GM06990 (cell line): ENCODE measurements around the gene CYP2U1.
"Not testable (repeated sequence)": the region's sequence is repeated elsewhere in the genome, so short reads cannot be mapped to it uniquely, and the experiment has no call there.

Source experiments
- DNase-seq: peaks from one replicate; pipeline ENCODE4 v3.0.0-alpha.2; 2011; ENCODE audit not compliant: insufficient read length; ENCODE audit errors: extremely low read depth
- H3K27me3 ChIP-seq: replicated peaks from 2 replicates; pipeline ENCODE4 v1.6.0; 2011; ENCODE audit warnings: low read length; ENCODE audit not compliant: control insufficient read depth, insufficient read depth
- H3K36me3 ChIP-seq: 2 replicates; pipeline ENCODE4 v1.5.1; 2011; ENCODE audit warnings: low read length; ENCODE audit not compliant: control insufficient read depth, insufficient read depth
- H3K4me3 ChIP-seq: replicated peaks from 2 replicates; pipeline ENCODE4 v1.5.1; 2011; ENCODE audit warnings: low read depth, mild to moderate bottlenecking, control low read depth, low read length
- CTCF ChIP-seq: IDR thresholded peaks from 2 replicates; pipeline ENCODE4 v1.5.1; 2011; ENCODE audit warnings: low read length, control low read depth, mild to moderate bottlenecking, inconsistent platforms; ENCODE audit not compliant: insufficient read depth, poor library complexity, severe bottlenecking

CYP2U1 gene

DNA sequence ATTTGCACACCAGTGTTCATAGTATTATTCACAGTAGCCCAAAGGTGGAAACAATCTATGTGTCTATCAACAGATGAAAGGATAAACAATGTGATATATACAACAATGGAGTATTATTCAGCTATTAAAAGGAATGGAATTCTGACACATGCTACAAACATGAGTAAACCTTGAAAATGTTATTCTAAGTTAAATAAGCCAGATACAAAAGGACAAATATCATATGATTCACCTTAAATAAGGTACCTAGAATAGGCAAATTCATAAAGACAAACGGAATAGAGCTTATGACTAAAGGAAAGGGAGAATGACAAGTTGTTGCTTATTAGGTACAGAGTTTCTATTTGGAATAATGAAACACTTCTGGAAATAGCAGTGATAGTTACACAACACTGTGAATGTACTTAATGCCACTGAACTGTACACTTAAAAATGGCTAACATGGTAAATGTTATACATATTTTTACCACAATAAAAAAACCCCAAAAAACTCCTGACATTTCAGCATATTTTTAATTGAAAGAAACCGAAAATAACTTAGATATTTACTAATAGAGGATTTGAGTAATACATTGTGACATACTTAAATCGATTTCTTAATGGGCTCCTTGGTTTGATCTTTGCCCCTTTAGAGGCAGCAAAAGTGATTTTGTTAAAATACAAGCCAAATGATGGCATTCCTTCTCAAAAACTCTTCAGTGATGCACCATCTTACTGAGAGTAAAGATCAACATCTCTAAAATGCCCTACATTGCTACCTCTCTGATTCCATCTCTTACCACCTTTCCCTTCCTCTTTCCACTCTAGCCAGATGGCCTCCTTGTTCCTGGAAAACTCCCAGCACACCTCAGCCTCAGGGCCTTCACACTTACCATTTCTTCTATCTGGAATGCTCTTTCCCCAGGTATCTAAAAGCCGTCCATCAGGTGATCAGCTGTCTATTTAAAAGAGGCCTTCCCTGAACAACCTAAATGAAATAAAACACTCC is 8.6 kb upstream of the CYP2U1 start:
- no peak overlapping the region for H3K4me3 ChIP-seq
- no peak for TF ChIP-seq CTCF
- H3K36me3 ChIP-seq = no peaks in the 10 kb centered on the region
- no peaks in the 10 kb centered on the region for H3K27me3 ChIP-seq
- DNase-seq = no peak

DNA sequence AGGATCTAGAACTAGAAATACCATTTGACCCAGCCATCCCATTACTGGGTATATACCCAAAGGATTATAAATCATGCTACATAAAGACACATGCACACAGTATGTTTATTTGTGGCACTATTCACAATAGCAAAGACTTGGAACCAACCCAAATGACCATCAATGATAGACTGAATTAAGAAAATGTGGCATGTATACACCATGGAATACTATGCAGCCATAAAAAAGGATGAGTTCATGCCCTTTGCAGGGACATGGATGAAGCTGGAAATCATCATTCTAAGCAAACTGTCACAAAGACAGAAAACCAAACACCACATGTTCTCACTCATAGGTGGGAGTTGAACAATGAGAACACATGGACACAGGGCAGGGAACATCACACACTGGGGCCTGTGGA is 5.6 kb upstream of the CYP2U1 start:
- H3K36me3 ChIP-seq, DNase-seq, H3K27me3 ChIP-seq, H3K4me3 ChIP-seq: not testable (repeated sequence)

DNA sequence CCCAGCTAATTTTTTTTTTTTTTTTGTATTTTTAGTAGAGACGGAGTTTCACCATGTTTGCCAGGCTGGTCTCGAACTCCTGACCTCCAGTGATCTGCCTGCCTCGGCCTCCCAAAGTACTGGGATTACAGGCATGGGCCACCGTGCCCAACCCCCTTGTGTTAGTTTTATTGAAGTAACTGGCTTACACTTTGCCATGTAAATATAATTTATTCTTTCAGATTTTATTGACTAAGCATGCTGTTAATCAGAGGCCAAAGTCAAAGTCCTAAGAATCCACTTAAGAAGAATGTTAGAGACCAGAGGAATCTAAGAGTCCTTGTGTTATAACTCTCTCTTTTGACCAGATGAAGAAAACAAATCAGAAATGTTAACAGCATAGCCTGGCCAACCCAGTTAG is 4.5 kb upstream of the CYP2U1 start:
- H3K27me3 ChIP-seq, H3K4me3 ChIP-seq, H3K36me3 ChIP-seq, DNase-seq: not testable (repeated sequence)

DNA sequence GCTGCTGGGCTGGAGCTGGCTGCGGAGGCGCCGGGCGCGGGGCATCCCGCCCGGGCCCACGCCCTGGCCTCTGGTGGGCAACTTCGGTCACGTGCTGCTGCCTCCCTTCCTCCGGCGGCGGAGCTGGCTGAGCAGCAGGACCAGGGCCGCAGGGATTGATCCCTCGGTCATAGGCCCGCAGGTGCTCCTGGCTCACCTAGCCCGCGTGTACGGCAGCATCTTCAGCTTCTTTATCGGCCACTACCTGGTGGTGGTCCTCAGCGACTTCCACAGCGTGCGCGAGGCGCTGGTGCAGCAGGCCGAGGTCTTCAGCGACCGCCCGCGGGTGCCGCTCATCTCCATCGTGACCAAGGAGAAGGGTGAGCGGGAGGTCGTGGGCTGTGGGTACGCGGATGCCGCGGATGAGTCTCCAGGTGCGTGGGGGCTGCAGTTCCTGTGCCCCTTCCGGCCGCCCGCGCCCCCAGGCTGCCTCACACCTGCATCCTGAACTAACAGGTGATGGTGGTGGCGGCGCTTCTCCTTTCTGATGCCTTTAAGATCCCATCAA is 499 bp downstream of the CYP2U1 start:
- Histone ChIP-seq H3K27me3 (no peaks in the 10 kb centered on the region), H3K4me3 (peak overlapping the region; percentile 84), H3K36me3 (no peaks in the 10 kb centered on the region)
- DNase-seq = peak; percentile 59
- TF ChIP-seq CTCF = no peak

DNA sequence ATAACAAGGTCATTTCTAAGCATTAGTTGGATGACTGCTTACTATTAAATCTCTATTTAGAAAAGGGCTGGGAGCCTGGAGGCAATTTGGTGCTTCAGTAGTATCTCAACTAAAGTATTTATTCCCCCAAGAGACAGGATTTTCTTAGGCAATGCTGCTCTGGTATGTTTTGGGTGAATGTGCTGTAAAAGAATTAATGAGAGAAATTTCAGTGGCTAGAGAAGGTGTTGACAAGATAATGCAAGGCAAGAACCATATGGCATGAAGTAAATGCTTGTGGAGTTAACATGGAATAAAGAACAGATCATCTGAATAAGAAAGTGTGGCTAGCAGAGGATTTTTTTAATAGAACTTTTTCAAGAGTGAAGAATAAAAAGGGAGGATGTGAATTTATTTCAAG is 3.9 kb downstream of the CYP2U1 start:
- TF ChIP-seq CTCF = no peak

DNA sequence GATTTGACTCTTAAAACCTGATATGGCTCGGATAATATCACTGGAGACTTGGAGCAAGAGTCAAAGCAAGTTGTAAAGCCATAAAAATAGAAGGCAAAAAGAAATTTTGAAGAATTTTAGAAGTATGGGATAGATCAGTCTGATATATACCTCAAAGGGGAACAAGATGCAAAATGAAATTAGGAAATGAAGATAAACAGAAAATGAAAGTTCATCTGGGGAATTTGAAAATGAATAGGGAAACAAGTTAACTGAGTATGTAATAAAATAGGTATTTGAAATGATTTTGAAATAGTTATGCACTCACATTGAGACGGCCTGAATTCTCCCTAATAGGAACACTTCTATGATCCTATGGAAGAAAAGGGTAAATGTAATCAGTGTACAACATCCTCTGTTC is 5.7 kb downstream of the CYP2U1 start:
- no peak for DNase-seq

More for the DNA sequence above, 3.9 kb downstream of the CYP2U1 start:
- DNase-seq = no peak
- Histone ChIP-seq H3K27me3 (no peaks in the 10 kb centered on the region), H3K4me3 (no peak overlapping the region), H3K36me3 (no peaks in the 10 kb centered on the region)

More for the DNA sequence above, 5.7 kb downstream of the CYP2U1 start:
- no peaks in the 10 kb centered on the region for H3K27me3 ChIP-seq
- no peaks in the 10 kb centered on the region for H3K36me3 ChIP-seq
- H3K4me3 ChIP-seq = no peak overlapping the region; the same call in 1 of the 2 replicates
- TF ChIP-seq CTCF = no peak
